Renal cortical epithelial cell (primary cell): ENCODE results near the gene SCYGR7. TPM values are rescaled to one million over a fixed set of nuclear protein-coding genes. Genes with fewer than 3 reads are reported as not detected.

Experiments used
- DNase-seq: peaks from one replicate; pipeline ENCODE4 v3.0.0-alpha.2; 2011; ENCODE audit warnings: low read depth
- total RNA-seq: library from RNA; depleted of rRNA; stranded (reverse); fragments of >200 nt; gene quantifications from 2 replicates; pipeline ENCODE4 v1.2.3, GENCODE V29; 2014

The SCYGR7 gene
- total RNA-seq, 1 donor from 2014 or later, result not detected

GRCh38 chr2:227759411-227760118, 31.4 kb downstream of the SCYGR7 start:
- peak; percentile 98 for DNase-seq

DNA sequence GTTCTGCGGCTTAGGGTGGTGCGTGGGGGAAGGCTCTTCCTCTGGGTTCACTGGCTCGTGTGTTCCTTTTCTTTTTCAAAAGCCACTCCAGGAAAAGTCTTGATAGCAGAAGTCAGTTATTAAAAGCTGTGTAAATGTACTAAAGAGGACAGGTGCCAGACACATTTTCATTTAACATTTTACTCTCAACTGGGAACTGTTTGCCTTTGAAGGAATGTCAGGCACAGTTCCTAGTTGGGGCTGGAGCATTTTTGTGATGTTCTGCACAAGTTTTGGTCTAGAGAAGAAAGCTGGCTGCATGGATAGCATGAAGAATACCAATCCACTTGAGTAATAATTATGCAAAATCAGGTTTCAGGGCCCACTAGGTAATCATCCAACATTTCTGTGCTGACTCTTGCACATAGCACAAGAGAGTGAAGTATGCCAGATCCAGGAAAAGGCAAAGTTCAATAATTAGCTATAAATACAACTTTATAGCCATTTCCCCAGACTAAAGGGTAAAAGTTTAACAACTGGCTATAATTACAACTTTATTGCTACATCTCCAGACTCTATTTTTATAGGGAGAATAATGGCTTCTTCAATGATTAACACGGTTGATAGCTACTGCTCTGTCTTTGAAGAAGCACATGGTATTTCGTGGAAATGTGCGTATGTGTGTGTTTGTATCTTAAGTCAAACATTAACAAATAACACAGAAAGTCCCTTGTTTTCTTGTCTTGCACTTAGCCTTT, 33.8 kb downstream of the SCYGR7 start:
- DNase-seq, result peak; percentile 100

GRCh38 chr2:227765788-227766372, 37.7 kb downstream of the SCYGR7 start:
- no peak for DNase-seq

DNA sequence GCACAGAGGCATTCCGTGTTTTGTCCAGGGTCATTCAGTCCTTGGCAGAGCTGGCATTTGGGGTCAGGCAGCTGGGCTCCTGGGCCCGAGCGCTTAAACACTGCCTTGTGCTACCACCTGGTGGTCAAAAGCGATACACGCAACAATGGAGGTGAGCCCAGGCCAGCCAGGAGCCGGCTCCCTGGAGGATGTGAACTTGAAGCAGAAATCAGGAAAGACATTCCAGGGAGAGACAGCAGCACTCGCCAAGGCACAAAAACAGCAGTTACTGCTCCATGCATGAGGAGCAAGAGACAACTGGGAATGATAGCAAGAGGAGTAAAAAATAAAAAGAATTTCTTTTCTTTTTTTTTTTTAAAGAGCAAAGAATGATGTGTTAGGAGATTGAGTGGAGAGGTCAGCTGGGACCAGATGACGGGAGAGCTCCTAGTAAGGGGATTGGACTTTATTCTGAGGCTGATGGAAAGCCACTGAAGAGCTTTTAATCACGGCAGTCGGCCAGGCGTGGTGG, 38.3 kb downstream of the SCYGR7 start:
- peak; percentile 70 for DNase-seq

DNA sequence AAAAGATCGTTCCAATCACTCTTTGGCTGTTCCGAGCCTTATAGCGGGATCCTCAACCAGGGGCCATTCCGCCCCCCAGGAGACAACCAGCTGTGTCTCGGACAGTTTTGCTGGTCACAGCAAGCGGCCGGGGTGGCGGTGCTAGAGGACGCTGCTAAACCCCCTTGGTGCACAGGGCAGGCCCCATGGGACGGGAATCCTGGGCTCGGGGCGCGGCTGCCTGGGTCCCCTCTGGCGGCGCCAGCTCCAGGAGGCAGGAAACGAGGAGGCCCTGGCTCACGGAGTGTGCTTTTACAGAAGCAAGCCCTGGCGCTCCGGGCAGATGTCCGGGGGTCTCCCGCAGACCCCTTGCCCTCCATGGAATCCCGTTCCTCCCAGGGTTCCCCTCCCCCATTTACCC, 39.7 kb downstream of the SCYGR7 start:
- no peak for DNase-seq

GRCh38 chr2:227772197-227772661, 44.1 kb downstream of the SCYGR7 start:
- no peak for DNase-seq

- no peak for DNase-seq
Measured at GRCh38 chr2:227772932-227773331, 44.8 kb downstream of the SCYGR7 start.

- peak; percentile 81 for DNase-seq
Measured at GRCh38 chr2:227774011-227774624, 46.0 kb downstream of the SCYGR7 start.

DNA sequence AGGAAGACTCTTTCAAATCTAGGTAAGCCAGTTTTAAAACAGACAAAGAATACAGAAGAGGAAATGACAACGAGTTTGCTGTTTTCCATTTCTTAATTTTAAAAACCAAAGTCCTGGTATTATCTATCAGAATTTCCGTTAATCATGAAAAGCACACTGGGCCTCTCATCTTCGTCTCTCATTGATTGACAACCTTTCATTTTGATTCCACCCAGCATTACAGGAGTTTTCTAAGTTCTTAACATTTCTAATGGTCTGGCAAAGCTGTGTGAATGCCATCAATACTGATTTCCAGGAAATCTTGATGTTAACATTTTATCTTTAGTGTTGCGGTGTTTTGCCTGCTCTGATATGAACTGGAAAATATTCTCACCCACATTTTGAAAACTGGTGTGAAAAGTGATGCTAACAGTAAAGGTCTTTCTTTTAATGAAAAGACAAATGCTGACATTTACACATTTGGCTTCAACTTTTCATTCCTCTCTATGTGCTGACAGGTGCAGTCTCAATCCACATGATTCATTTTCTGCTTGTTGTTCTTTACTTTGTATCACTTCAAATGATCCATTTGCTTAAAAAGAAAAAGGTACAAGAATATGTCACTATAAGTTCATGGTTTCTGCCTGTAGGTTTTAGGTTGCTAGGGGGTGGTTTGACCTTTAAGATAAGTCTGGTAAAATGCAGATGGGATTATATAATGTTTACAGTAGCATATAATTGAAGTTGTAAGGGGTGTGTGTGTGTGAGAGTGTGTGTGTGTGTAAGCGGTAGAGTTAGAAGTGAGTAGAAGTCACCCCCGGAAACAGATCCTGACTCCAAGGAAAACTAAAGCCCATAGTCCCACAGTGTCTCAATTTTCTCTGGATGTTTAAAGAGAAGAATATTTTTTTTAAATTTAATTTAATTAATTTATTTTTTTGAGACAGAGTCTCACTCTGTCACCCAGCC, 47.0 kb downstream of the SCYGR7 start:
- no peak for DNase-seq

Other genes with a start within 250 kb of the SCYGR7 start
- not detected in 2 replicates for gene SCYGR2, start 129.4 kb upstream of the SCYGR7 start, total RNA-seq
- gene SCYGR3, start 113.5 kb upstream of the SCYGR7 start, total RNA-seq, result not detected in 2 replicates
- not detected in 2 replicates for gene SCYGR4, start 110.8 kb upstream of the SCYGR7 start, total RNA-seq
- gene SCYGR5, start 61.5 kb upstream of the SCYGR7 start, total RNA-seq, result not detected in 2 replicates
- 0.35 and 4.0 TPM in 2 replicates for gene SLC19A3, start 10.3 kb upstream of the SCYGR7 start, total RNA-seq
- gene SCYGR6, start 3.6 kb upstream of the SCYGR7 start, total RNA-seq, result not detected in 2 replicates
- gene SCYGR8, start 17.6 kb downstream of the SCYGR7 start, total RNA-seq, result not detected in 2 replicates
- gene CCL20, start 85.5 kb downstream of the SCYGR7 start, total RNA-seq, result 1.4 and 204 TPM in 2 replicates
- gene DAW1, start 143.3 kb downstream of the SCYGR7 start, total RNA-seq, result 1.5 and 14.1 TPM in 2 replicates